Stimulated activated CD4-positive, alpha-beta T cell treated with anti-CD3 and anti-CD28 coated beads, Interleukin-4, amount 100 ng/mL, for 48 hours (primary cell): ENCODE data around the gene SETD2.
"Not testable (repeated sequence)": the region's sequence is repeated elsewhere in the genome, so short reads cannot be mapped to it uniquely, and the experiment has no call there.

Experiments used
- DNase-seq, 2 donors: peaks; one replicate each; pipeline ENCODE4 v3.0.0-alpha.2; 2020; ENCODE audit warnings: low read depth in 2 of 2

The SETD2 gene, protein sequence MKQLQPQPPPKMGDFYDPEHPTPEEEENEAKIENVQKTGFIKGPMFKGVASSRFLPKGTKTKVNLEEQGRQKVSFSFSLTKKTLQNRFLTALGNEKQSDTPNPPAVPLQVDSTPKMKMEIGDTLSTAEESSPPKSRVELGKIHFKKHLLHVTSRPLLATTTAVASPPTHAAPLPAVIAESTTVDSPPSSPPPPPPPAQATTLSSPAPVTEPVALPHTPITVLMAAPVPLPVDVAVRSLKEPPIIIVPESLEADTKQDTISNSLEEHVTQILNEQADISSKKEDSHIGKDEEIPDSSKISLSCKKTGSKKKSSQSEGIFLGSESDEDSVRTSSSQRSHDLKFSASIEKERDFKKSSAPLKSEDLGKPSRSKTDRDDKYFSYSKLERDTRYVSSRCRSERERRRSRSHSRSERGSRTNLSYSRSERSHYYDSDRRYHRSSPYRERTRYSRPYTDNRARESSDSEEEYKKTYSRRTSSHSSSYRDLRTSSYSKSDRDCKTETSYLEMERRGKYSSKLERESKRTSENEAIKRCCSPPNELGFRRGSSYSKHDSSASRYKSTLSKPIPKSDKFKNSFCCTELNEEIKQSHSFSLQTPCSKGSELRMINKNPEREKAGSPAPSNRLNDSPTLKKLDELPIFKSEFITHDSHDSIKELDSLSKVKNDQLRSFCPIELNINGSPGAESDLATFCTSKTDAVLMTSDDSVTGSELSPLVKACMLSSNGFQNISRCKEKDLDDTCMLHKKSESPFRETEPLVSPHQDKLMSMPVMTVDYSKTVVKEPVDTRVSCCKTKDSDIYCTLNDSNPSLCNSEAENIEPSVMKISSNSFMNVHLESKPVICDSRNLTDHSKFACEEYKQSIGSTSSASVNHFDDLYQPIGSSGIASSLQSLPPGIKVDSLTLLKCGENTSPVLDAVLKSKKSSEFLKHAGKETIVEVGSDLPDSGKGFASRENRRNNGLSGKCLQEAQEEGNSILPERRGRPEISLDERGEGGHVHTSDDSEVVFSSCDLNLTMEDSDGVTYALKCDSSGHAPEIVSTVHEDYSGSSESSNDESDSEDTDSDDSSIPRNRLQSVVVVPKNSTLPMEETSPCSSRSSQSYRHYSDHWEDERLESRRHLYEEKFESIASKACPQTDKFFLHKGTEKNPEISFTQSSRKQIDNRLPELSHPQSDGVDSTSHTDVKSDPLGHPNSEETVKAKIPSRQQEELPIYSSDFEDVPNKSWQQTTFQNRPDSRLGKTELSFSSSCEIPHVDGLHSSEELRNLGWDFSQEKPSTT (N-terminal part only)

DNA sequence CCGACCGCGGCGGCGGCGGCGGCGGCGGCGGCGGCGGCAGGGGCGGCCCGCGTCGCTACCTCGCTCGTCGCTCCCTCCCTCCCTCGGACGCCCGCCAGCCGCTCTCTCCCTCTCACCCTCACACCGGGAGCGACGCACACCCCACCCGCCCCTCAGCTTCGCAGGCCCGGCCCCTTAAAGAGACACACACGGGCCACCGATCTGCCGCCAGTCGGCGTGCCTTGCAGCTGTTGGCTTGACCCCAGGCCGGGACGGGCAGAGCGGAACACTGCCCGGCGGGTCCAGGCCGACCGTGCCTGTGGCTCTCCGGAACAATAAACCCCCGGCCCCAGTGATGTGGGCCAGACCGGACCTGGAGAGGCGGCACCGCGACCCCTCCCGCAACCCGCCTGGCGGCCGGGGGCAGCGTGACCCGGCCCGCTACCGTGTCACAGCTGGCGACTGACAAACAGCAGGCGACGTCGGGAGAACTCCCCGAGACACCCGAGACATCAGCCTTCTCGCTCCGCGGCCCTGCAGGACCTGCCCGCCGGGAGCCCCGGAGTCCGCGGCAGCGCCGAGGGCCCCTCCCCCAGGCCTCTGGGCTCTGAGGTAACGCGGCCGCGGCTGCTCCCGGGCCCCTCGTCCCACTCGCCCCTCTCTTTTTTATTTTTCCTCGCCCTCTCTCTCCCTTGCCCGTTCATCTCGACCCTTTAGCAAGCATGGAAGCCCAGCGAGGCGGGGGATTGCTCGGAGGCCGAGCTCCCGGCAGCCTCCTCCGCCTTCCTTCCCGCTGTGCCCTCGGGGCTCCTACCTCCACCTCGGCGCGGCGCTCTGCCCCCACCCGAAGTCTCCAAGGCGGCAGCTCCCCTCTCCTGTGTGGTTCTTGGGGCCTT, at the start of gene SETD2:
TSS of gene SETD2 (minus strand) at position 107 of the 875 bp plus-strand sequence. CDS start 189 bp downstream, outside the sequence.
- peak; percentile 75 to 83 for DNase-seq

DNA sequence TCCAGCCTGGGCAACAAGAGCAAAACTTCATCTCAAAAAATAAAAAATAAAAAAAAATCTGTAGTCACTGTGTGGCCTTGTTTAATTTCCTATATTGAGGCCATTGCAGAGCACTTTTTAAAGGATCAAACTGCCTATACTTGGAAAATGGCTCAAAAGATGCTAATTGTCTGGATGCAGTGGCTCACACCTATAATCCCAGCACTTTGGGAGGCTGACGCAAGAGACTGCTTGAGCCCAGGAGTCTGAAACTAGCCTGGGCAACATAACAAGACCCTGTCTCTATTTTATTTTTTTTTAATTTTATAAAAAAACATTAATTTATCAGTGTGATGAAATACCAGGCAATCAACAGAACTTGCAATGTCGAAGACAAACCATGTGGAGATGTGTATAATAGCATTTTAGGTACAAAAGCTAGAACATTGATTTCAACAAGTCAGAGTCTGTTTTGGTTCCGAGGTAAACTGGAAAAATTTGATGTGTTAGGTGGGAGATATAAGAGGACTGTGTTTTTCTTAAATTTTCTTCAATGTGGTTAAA, 47.0 kb upstream of the SETD2 start:
- no peak for DNase-seq

DNA sequence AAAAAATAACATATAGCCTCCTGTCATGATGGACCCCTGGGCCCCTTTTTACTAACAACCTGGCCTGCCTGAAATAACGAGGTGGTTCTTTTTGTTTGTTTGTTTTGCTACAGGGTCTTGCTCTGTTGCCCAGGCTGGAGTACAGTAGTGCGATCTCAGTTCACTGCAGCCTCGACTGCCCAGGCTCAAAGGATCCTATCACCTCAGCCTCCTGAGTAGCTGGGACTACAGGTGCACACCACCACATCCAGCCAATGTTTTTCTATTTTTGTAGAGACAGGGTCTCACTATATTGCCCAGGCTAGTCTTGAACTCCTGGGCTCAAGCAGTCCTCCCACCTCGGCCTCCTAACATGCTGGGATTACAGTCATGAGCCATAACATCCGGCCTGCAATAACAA, 42.1 kb upstream of the SETD2 start:
- DNase-seq = not testable (repeated sequence)

DNA sequence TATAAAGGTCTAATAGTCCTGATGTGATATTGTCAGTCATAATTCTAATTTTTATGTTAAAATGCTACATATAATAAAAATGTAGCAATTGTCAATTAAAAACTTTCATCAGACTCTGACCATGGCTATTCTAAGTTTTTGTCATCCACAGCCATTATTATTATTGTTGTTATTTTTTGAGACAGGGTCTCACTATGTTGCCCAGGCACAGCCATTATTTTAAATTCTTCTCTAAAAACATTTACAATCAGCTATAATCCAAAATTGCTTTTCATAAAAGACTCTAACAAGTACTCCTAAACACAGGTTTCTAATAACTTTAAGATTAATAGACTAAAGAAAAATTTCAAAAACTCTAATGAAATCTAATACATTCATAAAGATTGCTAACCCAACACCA, 41.0 kb upstream of the SETD2 start:
- DNase-seq = no peak

DNA sequence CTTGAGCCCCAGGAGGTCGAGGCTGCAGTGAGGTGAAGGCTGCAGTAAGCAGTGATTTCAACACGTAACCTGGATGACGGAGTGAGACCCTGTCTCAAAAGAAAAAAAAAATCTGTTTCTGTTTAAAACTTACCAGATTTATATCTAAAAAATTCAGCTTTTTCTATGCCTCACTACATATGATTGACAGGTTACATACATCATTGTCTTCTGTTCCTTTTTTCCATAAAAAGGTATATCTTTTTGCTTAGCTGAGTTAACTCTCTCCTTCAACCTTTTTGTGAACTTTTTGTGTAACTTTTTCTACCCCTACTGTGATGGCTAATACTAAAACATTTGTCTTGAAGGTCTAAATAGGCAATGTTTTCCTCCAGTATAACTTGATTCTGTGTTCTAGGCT, 38.6 kb upstream of the SETD2 start:
- no peak for DNase-seq

DNA sequence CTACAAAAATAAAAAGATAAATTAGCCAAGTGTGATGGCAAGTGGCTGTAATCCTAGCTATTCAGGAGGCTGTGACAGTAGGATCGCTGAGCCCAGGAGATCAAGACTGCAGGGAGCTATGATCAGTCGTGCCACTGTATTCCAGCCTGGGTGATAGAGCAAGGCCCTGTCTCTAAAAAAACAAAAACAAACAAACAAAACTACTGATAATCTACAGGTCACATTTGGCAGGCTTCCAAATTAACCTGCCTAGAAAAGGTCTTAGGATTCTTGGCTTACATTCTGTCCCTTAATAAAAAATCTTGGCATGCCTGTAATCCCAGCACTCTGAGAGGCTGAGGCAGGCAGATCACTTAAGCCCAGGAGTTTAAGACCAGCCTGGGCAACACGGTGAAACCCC, 33.4 kb upstream of the SETD2 start:
- no peak for DNase-seq

DNA sequence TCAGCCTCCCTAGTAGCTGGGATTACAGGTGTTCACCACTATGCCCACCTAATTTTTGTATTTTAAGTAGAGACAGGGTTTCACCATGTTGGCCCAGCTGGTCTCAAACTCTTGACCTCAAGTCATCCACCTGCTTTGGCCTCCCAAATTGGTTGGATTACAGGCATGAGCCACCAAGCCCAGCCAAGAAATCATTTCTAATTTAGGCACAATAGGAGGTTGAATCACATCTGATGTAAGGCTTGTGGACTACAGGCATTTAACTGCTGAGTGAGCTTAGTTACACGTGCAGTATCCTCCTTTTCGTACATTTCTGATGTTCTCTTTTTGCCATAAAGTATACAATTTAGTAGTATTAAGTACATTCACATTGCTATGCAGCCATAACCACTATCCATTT, 31.1 kb upstream of the SETD2 start:
- DNase-seq = no peak

DNA sequence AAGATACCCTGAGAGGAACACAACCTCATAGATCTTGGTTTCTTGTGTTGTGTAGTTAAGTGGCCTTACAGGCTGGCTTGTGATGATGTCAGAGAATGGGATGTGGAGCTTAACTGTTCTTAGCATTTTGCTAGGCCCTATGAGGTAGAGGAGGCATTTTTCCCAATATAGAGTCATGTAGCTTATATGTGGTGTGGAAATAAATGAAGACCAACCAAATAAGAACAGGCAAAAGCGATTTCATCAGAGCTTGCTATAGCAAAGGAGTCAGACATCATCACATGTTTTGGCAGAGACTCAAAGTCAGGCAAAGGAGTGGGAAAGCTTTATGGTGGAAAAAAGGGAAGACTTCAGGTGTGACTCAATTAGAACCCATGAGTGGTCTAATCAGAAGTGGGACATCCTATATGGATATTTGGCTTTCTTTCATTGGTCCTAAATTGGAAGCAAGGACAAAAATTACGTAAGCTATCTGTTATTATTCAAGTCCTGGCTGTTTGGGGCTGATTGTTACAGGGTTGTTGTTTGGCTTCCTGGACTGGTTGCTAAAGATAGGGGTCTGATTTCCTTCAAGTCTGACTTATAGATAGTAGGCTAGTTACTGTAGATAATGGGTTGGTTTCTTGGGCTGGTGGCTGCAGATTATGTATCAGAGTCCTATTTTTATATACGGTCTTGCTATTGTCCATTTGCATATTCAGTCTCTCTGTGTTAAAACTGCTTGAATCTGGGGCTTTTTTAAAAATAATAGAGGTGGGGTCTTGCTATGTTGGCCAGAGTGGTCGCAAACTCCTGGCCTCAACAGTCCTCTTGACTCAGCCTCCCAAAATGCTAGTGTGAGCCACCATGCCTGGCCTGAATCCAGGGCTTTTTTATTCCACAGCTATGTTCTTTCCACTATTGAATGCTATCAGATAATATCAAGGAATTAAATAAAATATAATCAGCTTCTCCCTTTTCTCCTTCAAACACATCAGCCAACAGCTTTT, 30.3 kb upstream of the SETD2 start:
- no peak for DNase-seq

DNA sequence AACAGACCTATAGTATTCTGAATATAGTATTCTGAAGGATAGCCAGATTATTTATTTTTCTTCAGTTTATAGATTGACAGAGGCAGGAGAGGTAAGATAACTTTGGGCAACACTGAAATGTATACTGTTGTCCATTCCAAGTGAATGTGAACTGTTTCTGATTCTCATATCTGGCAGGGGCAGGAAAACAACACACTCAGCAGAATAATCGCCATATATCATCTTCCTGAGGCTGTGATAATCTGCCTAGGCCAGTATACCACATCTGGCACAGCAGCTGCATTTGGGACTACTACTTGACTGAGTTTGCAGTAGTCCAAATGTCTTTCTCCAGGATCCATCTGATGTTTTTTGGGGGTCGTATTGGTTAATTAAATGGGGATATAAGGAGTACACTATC, 22.4 kb upstream of the SETD2 start:
- DNase-seq = no peak

DNA sequence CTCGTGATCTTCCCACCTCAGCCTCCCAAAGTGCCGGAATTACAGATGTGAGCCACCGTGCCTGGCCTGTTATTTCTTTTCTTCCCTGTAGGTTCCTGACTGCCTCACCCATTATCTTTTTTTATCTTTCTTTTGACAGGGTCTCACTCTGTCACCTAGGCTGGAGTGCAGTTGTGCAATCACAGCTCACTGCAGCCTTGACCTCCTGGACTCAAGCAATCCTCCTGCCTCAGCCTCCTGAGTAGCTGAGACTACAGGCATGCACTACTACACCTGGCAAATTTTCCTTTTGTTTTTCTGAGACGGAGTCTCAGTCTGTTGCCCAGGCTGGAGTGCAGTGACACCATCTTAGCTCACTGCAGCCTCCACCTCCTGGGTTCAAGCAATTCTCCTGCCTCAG, 17.8 kb upstream of the SETD2 start:
- not testable (repeated sequence) for DNase-seq

DNA sequence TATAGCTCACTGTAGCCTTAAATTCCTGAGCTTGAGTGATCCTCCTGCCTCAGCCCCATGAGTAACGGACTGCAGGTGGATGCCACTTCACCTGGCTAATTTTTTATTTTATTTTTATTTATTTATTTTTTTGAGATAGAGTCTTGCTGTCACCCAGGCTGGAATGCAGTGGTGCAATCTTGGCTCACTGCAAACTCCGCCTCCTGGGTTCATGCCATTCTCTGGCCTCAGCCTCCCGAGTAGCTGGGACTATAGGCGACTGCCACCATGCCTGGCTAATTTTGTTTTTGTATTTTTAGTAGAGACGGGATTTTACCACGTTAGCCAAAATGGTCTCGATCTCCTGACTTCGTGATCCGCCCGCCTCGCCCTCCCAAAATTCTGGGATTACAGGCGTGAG, 16.1 kb upstream of the SETD2 start:
- not testable (repeated sequence) for DNase-seq

DNA sequence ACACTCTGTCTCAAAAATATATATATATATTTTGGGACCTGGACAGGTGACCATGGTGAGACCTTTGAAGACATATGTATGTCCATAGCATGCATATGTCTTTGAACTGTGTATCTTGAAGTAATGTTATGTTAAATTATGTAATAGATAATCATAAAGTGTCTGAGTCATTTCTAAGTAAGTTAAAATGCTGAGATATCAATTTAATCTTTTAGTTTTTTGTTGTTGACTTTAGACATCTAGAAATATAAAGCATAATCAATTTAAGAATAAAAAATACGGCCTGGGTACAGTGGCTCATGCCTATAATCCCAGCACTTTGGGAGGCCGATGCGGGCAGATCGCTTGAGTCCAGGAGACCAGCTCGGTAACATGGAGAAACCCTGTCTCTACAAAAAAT, 12.7 kb upstream of the SETD2 start:
- no peak for DNase-seq

DNA sequence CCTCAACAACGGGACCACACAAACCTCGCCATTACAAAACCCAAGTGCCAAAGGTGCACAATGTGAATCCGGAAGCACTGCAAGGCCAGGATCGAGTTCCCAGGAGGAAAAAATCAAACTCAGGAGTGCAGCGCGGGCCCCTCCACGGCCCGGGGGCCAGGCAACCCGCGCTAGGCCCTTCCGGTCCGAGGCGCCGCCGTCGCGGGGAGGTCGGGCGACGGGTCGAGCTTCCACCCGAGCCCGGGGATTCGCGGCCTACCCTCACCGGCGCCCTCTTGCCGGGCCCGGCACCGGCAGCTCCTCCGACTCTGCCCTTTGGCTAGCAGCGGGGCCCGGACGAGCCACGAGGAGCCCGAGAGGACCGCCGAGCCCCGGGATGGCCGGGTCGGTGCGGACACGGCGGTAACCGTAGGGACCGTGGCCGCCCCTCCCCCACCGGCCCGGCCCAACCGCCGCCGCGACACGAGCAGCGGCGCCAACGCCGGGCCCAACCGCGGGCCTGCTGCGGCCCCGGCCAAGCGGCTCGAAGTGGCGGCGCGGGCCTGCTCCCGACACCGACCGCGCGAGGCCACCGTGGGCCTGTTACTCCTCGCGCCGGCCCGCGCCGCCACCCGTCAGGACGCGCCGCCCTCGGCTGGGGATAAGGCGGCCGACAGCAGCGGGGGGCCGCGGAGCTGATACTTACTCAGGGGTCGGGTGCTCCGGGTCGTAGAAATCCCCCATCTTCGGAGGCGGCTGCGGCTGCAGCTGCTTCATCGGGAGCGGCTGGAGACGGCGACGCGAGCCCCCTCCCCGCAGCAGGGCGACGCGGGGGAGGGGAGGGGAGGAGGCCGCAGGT, 525 bp downstream of the SETD2 start:
- DNase-seq = peak; percentile 35 to 49

DNA sequence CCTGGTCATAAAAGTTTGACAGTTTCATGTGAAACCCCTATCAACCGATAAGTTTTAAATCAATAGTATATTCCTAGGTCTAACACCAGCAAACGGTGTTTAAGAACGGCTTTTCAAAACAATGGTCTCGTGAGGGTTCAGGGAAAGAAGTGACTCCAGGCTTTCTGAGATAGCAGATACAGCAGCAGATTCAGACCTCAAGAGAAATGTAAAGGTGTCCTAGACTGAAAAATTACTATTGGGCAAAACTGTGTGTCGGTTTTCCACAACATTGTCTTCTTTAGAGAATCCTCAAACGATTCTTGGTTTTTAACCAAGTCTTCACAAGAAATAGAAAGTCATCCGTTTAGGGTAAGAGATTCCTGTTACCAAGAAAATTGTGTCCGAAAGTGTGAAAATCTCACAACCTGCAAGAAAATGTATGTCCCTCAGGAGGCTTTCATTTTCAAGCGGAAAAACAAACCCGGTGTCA, 1.2 kb downstream of the SETD2 start:
- DNase-seq = no peak

DNA sequence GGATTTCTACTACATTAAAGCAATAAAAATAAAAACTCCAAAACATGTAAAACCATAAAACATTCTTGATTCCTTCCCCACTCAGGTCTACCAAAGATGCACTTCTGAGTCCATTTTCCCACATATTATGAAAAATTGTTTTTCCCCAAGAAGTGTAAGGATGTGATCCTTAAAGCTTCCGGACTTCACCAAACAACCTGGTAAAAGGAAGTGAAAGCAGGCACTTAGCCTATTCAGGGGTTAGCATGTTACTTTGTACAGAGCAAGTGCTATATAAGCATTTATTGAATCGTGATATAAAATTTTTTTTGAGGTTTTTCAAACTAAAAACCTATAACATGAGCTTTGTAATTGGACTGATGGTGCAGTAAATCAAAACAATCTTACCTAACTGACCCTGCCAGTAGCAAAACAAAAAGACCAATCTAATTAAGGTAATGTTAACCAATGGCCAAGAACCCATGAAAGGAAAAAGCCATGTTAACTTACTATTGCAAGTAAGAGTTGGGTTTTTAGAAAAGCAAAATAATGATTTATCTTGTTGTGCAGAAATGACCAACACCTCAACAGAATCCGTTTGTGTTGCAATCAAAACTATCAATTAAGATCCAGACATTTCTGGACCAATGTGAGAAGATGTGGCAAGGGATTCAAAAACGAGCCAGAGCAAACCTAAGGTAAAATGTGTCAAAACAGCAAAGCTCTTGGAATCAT, 1.8 kb downstream of the SETD2 start:
- DNase-seq = no peak

DNA sequence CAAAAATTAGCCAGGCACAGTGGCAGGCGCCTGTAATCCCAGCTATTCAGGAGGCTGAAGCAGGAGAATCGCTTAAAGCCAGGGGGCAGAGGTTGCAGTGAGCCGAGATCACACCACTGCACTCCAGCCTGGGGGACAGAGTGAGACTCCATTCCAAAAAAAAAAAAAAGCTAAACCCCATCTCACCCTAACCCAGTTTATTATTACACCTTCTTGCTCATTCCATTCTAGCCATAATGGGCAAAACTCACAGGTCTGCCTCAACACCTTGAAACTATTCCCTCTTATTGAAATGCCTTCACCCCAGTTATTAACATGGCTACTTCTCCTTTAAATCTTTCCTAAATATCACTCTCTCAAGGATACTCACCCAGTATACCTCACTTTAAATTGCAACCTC, 4.1 kb downstream of the SETD2 start:
- no peak for DNase-seq

DNA sequence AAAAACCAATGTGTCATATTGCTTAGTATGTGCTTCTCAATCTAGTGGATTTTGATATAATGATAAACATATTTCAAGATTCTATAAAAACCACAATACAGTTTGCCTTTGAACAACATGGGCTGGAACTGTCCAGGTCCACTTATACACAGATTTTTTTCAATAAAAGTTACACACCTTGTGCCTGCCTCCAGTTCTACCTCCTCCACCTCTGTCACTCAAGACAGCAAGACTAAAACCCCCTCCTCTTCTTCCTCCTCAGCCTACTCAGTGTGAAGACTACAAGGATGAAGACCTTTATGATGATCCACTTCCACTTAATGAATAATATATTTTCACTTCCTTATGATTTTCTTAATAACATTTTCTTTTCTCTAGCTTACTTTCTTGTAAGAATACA, 5.7 kb downstream of the SETD2 start:
- no peak for DNase-seq

DNA sequence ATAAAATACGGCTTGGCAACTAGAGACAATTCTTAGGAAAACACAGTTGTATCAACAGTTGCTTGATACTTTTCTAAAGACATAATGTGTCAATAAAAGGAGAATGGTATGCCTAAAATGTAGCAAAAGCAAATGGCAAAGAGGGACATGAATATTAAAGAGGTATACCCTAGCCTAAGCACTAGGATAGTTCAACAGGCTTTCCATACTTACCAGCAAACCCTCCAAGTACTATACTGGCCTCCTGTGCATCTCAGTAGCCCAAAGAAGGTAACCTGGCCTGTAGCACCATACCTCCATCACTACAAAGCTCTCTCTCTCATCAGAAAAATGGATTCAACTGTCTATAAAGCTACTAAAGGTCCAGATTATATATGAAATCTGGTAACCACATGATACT, 7.5 kb downstream of the SETD2 start:
- DNase-seq = no peak
